ENCODE data around the gene MYOM1.

DNA sequence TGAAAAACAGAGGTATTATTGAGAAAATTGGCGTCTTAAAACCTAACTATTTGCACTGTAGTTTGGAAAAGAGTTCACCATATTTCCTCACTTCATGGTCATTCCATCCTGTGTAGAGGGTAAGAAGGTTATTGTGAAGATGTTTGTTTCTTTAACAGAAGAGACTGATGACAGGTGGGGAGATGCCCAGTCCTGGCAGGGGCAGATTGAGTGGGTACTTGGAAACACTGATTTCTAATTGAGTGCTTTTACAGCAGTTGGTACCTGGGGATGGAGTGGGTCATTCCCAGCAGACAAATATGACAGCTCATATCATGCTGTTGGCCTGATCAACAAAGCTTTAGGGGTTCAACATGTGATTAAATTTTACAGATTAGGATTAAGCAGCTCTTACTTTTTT, 67.5 kb downstream of the MYOM1 start:
- TF ChIP-seq, protein P1, sequence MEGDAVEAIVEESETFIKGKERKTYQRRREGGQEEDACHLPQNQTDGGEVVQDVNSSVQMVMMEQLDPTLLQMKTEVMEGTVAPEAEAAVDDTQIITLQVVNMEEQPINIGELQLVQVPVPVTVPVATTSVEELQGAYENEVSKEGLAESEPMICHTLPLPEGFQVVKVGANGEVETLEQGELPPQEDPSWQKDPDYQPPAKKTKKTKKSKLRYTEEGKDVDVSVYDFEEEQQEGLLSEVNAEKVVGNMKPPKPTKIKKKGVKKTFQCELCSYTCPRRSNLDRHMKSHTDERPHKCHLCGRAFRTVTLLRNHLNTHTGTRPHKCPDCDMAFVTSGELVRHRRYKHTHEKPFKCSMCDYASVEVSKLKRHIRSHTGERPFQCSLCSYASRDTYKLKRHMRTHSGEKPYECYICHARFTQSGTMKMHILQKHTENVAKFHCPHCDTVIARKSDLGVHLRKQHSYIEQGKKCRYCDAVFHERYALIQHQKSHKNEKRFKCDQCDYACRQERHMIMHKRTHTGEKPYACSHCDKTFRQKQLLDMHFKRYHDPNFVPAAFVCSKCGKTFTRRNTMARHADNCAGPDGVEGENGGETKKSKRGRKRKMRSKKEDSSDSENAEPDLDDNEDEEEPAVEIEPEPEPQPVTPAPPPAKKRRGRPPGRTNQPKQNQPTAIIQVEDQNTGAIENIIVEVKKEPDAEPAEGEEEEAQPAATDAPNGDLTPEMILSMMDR (IDR thresholded peaks at IDR 0.05), result no peak
- no peak for TF ChIP-seq POLR2A (IDR thresholded peaks at IDR 0.05)
